Subcutaneous adipose tissue (tissue), 4 donors: ENCODE measurements around the gene HID1. TPM values are rescaled to one million over a fixed set of nuclear protein-coding genes. Genes with fewer than 3 reads are reported as not detected.

ENCODE experiments used
- total RNA-seq, 4 donors: library from RNA; depleted of rRNA; stranded (reverse); fragments of >200 nt; gene quantifications; one replicate each; pipeline ENCODE4 v1.1.0, GENCODE V29; 2016
- TF ChIP-seq, protein P1 (sequence below): fragments of 450-650 bp; IDR thresholded peaks from one replicate; pipeline ENCODE4 v1.5.1; 2016; ENCODE audit warnings: low read depth, mild to moderate bottlenecking, control low read depth, antibody characterized with exemption, moderate library complexity

The HID1 gene
- total RNA-seq, 4 donors from 2014 or later = 3.2 to 16.6 (median 3.6) TPM

DNA sequence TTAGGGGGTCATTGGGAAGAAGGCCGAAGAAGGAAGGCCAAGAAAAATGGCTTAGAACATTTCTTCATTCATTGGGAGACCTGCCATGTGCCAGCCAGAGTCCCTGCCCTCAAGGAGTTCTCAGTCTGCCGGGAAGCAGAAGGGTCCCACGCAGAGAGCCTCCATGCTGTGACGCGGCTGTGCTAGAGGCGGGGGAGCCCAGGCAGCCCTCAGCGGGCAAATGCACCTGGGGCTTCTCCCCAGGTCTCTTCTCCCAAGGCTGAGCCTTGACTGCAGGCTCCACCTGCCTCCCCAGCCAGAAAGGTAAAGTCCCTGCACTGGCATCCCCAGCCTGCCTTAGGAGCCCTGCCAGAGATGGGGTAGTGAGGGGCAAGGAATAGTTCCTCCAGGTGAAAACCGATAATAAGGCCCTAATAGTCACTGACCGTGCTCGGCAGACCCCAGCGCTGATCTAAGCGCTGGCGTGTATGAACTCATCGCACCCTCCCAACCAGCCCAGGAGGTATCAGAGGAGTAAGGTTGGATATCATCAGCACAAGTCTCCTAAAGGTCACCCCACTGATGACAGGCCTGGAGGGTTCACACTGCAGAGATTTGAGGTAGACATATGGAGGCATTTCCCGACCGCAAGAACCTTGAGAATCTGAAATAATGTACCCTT lies 8.9 kb upstream of the HID1 start:
- TF ChIP-seq, protein P1, sequence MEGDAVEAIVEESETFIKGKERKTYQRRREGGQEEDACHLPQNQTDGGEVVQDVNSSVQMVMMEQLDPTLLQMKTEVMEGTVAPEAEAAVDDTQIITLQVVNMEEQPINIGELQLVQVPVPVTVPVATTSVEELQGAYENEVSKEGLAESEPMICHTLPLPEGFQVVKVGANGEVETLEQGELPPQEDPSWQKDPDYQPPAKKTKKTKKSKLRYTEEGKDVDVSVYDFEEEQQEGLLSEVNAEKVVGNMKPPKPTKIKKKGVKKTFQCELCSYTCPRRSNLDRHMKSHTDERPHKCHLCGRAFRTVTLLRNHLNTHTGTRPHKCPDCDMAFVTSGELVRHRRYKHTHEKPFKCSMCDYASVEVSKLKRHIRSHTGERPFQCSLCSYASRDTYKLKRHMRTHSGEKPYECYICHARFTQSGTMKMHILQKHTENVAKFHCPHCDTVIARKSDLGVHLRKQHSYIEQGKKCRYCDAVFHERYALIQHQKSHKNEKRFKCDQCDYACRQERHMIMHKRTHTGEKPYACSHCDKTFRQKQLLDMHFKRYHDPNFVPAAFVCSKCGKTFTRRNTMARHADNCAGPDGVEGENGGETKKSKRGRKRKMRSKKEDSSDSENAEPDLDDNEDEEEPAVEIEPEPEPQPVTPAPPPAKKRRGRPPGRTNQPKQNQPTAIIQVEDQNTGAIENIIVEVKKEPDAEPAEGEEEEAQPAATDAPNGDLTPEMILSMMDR = no peak

DNA sequence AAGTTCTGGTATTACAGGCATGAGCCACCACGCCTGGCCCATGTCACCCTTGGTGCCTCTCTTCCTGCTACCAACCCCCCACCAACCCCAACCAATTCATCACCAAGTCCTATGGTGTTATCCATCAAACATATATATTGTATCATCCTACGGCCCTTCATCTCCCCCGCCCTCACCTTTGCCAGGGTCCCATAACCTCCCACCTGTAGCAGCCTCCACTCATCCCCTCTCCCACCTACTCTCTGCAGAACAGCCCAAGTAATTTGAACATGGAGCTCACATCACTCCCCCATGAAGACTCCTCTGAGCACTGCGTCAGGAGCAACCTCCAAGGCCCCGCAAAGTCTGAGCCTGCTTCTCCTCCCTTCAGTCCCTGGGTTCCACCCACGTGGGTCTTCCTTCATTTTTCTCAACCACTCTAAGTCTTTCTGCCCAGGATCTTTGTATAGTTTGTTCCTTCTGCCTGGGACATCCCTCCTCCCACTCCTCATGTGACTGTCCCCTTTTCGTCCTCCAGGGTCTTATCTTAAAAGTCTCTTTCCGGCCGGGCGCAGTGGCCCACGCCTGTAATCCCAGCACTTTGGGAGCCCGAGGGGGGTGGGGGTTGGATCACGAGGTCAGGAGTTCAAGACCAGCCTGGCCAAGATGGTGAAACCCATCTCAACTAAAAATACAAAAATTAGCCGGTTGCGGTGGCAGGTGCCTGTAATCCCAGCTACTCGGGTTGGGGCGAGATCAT lies 7.0 kb upstream of the HID1 start:
- TF ChIP-seq, protein P1 = no peak

DNA sequence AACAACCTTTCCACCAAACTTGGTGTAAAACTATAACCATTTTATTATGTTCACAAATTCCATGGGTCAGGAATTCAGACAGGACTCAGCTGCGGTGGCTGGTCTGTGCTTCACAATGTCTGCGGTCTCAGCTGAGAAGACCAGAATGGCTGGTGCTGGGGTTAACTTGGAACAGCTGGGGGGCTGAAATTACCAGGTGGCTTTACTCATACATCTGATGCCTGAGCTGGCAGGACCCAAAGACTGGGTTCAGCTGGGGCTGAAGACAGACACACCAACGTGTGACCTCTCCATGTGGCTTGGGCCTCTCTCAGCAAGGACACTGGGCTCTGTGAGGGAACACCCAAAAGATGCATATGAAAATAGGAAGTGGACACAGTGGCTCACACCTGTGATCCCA lies 5.7 kb upstream of the HID1 start:
- TF ChIP-seq, protein P1 = no peak

- TF ChIP-seq, protein P1 = no peak
These were observed 5.2 kb upstream of the HID1 start for GRCh38 chr17:74977802-74978201.

DNA sequence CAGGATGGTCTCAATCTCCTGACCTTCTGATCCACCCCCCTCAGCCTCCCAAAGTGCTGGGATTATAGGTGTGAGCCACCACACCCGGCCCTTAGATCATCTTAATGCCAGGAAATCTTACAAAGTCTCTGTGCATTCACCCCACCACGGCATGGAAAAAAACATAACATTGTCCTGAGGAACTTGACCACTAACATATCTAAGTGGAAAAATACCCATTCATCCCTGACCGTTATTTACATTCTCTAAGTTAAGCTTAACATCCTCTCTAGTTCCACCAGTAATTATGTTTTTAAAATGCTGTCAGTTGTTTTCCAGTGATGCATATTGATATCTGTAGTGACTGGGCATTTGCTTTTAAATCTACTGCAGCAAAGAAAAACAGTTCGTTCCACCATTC lies 3.4 kb upstream of the HID1 start:
- TF ChIP-seq, protein P1 = no peak

- TF ChIP-seq, protein P1 = no peak
These were observed 392 bp upstream of the HID1 start for GRCh38 chr17:74972973-74973328.

- TF ChIP-seq, protein P1 = no peak
These were observed 785 bp downstream of the HID1 start for GRCh38 chr17:74971842-74972106.
